ENCODE results near the gene CD2.
A peak's percentile ranks its signal among the peaks of the same experiment; 100 is the strongest.
"Not testable (repeated sequence)": the region's sequence is repeated elsewhere in the genome, so short reads cannot be mapped to it uniquely, and the experiment has no call there.

CD2 gene

GRCh38 chr1:116732726-116733125, 21.5 kb upstream of the CD2 start:
- no peak for DNase-seq (ENCODE audit: low read depth in 2 of 2)

GRCh38 chr1:116733476-116734365, 20.5 kb upstream of the CD2 start:
- DNase-seq (ENCODE audit: low read depth in 2 of 2): no peak

- no peak for DNase-seq (ENCODE audit: low read depth in 2 of 2)
These were observed 19.0 kb upstream of the CD2 start for GRCh38 chr1:116735246-116735645.

DNA sequence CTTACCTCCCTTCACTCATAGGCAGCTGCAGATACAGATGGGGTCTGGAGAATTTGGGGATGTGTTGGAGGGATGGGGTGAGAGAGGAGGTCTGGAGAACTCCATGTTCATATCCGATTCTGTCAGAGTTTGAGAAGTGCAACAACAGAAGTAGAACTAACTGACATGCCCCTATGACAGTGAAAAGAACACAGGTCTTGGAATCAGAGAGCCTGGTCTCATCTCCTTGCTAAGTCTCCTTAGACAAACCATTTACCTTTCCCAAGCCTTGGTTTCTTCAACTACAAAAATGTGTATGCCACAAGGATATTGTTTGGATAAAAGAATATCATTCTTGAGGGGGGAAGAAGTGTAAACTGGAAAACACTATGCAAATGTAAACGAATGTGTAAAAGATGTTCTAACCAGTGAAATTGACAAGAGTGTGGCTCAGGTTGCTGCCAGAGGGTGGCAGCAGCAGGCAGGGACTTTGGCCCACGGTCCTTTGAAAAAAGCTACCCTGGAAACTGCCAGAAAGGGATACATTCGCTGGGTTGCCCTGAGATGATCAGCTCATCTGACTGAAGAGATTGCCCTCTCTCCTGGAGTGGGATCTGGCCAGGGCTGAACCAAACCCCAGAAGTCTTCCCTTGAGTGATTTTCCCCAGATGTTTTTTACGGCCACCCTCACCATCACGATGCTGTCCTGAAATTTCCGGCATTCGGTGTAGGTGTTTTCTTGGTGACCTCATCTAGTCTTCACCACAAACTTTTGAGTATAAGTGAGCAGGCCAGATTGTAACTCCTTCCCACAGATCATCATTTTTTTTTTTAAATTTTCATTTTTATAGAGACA, 17.0 kb upstream of the CD2 start:
- peak; percentile 22 to 28 for DNase-seq (ENCODE audit: low read depth in 2 of 2)

GRCh38 chr1:116737855-116738321, 16.3 kb upstream of the CD2 start:
- DNase-seq (ENCODE audit: low read depth in 2 of 2): no peak

DNA sequence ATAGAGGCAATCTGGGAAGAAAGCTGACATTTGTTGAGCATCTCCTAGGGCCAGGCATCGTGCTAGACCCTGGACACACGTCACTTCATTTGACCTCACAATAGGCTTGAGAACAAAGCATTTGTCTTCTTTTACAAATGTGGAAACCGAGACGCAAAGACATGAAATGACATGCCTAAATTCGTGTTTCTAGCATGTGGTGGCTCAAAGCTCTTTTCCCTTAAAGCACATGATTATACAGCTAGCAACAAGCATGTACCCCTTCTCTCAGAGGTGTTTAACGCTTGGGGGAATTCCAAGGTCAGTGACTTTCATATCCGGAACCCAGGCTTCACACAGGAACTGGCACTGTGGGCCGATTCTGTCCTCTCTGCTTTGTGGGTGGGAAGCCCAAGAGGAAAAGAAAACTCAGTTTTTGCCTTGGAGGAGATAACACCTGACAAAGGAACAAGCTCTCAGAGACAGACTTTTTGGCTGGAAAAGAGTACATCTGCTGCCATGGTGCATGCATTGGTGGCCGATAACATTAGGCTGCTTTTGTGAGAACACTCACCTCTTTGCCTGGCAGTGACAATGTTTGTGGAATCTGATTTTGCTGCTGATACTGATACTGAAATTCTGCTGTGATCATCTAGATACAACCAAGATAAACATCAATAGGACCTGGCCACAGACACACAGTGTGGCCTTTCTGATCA, 15.4 kb upstream of the CD2 start:
- DNase-seq (ENCODE audit: low read depth in 2 of 2): no peak

GRCh38 chr1:116739371-116740012, 14.7 kb upstream of the CD2 start:
- no peak for DNase-seq (ENCODE audit: low read depth in 2 of 2)

DNA sequence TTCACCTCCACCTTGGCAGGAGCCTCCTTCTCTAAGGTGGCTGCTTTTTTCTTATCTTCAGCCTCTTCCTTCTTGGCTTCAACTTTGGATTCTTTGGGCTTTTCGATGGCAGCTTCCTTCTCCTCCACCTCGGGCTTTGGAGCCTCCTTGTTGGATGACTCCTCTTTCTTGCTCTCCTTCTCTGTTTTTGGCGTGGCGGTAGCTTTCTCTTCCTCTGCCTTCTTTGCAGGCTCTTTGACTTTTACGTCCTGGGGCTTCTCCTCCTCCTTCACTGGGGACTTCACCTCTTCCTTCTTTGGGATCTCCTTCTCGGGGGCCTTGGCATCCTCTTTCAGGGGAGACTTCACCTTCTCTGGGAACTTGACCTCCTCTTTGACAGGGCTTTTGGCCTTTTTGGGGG, 13.9 kb upstream of the CD2 start:
- DNase-seq (ENCODE audit: low read depth in 2 of 2): no peak

DNA sequence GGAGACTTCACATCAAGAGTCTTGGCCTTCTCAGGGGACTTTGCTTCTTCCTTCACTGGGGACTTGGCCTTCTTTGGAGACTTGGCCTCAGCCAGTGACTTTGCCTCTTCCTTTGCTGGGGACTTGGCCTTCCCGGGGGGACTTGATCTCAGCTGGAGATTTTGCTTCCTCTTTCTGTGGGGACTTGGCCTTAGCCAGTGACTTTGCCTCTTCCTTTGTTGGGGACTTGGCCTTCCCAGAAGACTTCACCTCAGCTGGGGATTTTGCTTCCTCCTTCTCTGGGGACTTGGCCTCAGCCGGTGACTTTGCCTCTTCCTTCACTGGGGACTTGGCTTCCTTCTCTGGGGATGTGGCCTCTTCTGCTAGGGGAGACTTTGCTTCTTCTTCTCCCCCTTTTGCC, 13.5 kb upstream of the CD2 start:
- no peak for DNase-seq (ENCODE audit: low read depth in 2 of 2)

- no peak for DNase-seq (ENCODE audit: low read depth in 2 of 2)
These were observed 12.2 kb upstream of the CD2 start for GRCh38 chr1:116741836-116742565.

DNA sequence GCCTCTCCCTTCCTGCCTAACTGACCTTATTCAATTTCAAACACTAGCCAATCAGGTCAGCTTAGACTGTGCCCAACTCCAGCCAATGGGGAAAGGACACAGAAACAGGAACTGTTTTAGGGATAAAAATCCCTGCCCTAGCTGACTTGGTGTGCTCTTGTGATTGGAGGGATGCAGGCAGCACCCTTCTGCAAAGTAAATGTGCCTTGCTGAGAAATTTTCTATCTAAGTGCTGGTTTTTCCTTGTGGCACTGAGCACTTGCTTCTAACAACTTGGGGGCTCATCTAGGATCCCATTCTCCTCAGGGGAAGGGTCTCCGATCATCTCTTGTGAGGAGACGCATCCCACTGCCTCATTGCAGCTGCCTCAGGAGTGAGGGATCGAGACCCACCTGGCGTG, 10.7 kb upstream of the CD2 start:
- DNase-seq (ENCODE audit: low read depth in 2 of 2): no peak

DNA sequence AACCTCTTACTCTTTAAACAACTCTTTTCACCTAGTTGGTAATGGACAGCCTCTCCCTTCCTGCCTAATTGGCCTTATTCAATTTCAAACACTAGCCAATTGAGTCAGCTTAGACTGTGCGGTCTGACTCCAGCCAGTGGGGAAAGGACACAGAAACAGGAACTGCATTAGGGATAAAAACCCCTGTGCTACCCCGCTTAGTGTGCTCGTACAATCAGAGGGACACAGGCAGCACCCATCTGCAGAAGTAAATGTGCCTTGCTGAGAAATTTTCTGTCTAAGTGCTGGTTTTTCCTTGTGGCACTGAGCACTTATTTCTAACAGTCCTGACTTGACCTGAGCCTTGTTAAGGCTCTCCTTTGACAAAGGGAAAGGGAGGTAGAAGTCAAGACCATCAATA, 6.0 kb upstream of the CD2 start:
- no peak for DNase-seq (ENCODE audit: low read depth in 2 of 2)

- DNase-seq (ENCODE audit: low read depth in 2 of 2): no peak
These were observed 3.1 kb upstream of the CD2 start for GRCh38 chr1:116751146-116751545.

DNA sequence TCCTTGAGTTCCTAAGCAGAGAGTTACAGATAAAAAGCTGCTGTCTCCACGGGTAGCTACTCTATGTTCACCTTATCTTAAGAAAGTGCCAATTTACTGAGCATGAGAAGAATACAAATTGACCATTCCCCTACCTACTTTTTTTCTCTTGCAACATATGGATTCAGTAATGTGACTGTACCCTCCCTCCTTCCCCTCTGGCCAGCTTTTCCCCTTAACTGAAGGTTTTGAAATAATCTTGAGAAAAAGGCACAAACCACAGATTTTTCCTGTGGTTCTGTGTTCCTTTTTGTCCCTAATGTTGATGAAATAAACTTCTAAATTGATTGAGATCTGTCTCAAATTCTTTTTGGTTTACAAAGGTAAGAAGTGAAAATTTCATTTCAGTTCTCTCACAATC, 2.6 kb upstream of the CD2 start:
- DNase-seq (ENCODE audit: low read depth in 2 of 2): no peak

DNA sequence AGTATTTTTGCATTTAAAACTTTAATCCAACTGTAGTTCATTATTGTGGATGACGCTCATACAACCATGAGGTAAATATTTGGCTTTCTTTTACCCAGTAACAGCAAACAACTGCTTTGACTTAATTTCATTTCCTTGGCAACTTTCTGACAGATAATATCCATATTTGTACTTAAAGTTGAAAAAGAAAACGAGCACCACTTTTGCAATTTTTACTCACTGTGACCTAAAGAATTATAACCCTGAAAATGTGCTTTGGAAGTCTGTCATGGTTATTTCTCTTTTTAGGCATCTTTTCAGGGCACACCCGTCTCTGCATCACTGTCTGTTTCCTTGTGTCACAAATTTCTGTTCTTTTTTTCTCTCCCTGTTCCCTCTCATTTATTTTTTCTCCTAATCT, 918 bp upstream of the CD2 start:
- DNase-seq (ENCODE audit: low read depth in 2 of 2): no peak

GRCh38 chr1:116755066-116755465, 836 bp downstream of the CD2 start:
- DNase-seq (ENCODE audit: low read depth in 2 of 2): no peak

DNA sequence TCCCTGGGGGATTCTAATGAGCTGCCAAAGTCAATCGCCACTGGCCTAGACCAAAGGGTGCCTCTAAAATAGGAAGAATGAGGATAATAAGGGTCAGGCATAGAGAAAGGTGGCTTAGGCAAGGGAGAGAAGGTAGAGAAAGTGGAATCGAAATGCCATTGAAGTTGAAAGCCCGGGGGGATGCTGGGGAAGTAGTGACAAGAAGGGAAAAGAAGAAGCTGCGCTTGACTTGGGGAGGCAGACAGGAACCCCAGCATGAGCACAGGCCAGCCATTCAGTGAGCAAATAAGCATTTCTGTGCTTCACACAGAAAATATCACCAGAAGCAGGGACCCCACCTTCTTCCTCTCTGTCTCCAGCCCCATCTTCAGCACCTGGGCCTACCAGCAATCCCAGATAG, 1.5 kb downstream of the CD2 start:
- DNase-seq (ENCODE audit: low read depth in 2 of 2): no peak

DNA sequence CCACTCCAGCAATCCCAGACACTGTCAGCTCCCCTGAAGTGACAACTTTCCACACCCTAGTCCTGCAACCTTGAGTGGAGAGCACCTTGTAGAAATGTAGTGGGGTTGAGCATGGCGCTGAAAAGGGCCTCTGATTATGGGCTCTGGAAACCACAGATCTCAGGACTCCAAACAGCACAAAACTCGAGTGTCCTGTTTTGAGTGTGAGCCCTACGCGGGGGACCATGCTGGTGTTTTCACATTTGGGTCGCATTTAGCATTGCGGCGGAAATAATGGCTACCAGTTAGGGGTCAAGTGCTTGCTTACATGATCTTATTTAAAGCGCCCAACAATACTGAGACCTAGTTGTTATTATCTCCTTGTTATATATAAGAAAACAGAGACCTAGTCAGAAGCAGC, 1.9 kb downstream of the CD2 start:
- not testable (repeated sequence) for DNase-seq (ENCODE audit: low read depth in 2 of 2)

GRCh38 chr1:116758456-116758815, 4.2 kb downstream of the CD2 start:
- not testable (repeated sequence) for DNase-seq (ENCODE audit: low read depth in 2 of 2)

DNA sequence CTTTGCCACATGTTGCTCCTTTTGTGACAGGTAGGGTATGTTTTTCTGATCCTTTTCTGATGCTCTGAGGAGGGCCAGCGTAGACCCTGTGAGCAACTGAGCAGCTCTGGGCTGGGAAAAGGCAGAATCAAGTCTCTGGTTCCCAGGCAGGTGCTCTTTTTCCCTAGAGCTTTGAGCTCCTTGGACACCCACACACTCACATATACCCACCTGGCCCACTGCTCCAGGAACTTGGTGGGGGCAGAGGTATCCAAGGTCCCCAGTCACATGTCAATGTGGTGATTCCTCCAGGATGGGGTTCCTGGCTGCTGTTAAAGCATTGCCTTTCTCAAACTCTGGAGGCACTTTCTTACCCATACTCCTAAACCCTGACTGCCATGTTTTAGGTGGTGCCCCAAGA, 5.4 kb downstream of the CD2 start:
- DNase-seq (ENCODE audit: low read depth in 2 of 2): no peak

DNA sequence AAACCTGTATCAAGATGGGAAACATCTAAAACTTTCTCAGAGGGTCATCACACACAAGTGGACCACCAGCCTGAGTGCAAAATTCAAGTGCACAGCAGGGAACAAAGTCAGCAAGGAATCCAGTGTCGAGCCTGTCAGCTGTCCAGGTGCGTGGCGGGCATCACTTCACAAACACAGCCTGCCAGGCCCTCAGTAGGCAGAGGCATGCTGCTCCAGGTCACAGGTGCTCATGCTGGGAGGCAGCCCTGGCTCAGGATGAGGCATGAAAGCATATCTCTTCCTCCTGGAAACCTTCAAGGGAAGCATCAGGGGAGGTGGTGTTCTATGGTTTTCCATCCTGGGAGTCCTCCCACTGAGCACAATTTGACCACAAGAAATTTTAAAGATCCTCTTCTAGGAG, 6.3 kb downstream of the CD2 start:
- DNase-seq (ENCODE audit: low read depth in 2 of 2): no peak

Data from fibroblast of skin of left quadriceps (primary cell).